ENCODE measurements around the gene BIRC2. TPM values are rescaled to one million over a fixed set of nuclear protein-coding genes. Genes with fewer than 3 reads are reported as not detected.

Gene BIRC2
- total and polyA plus RNA-seq, 2 experiments from 2014 or later, result 15.3 to 25.2 TPM

GRCh38 chr11:102384419-102385079 is 37.5 kb downstream of the BIRC2 start (continued):
- TF ChIP-seq ETS1 (IDR thresholded peaks at IDR 0.05) (no peak), JUNB (IDR thresholded peaks at IDR 0.05; ENCODE audit: unreplicated experiment) (no peak), EZH2phosphoT487 (IDR thresholded peaks at IDR 0.05; ENCODE audit: unreplicated experiment) (no peak), STAT1 (IDR thresholded peaks at IDR 0.05; ENCODE audit: unreplicated experiment) (no peak), NANOG (IDR thresholded peaks at IDR 0.05; ENCODE audit: borderline replicate concordance) (no peak), ZNF331 (CRISPR knock-in tag; IDR thresholded peaks at IDR 0.05; ENCODE audit: low read depth) (no peak), POLR2AphosphoS5 (IDR thresholded peaks at IDR 0.05; ENCODE audit: low read depth) (no peak)
- TF ChIP-seq, protein P1, sequence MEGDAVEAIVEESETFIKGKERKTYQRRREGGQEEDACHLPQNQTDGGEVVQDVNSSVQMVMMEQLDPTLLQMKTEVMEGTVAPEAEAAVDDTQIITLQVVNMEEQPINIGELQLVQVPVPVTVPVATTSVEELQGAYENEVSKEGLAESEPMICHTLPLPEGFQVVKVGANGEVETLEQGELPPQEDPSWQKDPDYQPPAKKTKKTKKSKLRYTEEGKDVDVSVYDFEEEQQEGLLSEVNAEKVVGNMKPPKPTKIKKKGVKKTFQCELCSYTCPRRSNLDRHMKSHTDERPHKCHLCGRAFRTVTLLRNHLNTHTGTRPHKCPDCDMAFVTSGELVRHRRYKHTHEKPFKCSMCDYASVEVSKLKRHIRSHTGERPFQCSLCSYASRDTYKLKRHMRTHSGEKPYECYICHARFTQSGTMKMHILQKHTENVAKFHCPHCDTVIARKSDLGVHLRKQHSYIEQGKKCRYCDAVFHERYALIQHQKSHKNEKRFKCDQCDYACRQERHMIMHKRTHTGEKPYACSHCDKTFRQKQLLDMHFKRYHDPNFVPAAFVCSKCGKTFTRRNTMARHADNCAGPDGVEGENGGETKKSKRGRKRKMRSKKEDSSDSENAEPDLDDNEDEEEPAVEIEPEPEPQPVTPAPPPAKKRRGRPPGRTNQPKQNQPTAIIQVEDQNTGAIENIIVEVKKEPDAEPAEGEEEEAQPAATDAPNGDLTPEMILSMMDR (conservative IDR thresholded peaks at IDR 0.05; ENCODE audit: low read depth in 2 of 2), result no peak

DNA sequence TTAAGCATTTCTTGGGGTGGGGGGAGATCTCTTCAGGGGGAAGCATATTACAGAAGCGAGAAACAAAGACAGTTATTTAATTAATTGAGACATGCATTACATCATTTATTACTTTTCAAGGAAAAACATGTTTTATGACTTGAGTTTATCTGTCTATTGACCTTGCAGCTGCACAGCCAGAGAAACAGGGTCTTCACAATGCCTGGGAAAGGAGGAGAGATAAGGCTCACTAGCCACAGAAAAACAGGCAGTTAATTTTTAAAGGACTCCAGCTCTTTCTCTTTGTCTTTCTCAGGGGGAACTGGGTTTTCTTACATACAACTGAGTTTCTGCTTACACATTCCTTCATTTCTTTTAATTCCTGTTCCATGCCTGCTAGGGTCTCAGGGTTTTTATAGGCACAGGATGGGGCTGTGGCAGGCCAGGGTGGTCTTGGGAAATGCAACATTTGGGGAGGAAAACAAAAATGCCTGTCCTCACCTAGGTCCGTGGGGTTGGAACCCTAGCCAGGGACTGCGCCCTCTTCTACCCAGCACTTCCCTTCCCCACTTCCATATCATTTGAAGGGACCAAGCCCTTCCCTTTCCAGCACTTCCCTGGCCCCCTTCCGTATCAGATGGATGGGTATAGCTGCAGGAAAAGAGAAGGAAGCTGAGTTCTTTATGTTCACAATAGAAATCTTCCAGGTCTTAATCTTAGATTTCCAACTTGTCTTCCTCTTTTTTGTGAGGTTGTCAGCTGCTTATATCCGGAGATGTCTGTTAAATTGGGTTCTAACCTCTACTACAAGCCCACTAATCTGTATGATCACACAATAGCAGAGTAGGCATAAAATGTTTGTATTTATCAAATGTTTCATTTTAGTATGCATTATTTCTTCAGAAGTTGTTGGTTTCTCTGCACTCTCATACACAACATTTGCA is 38.3 kb downstream of the BIRC2 start:
- Histone ChIP-seq H3K27ac (ENCODE audit: low read depth) (no peak overlapping the region), H3F3A (replicated peaks; ENCODE audit: low read depth) (no peaks in the 10 kb centered on the region), H3K27me3 (ENCODE audit: insufficient read depth) (no peaks in the 10 kb centered on the region), H3K9me2 (ENCODE audit: insufficient read depth) (no peaks in the 10 kb centered on the region), H3K4me1 (ENCODE audit: insufficient read depth) (no peaks in the 10 kb centered on the region), H4K20me1 (replicated peaks; ENCODE audit: insufficient read depth) (no peaks in the 10 kb centered on the region), H3K36me3 (ENCODE audit: insufficient read depth) (no peaks in the 10 kb centered on the region), H3K4me3 (no peak overlapping the region), H3K79me2 (replicated peaks; ENCODE audit: insufficient read depth) (no peaks in the 10 kb centered on the region), H2AFZ (no peak overlapping the region), H3K4me2 (no peak overlapping the region)
- ATAC-seq (no peak), DNase-seq (ENCODE audit: low spot score) (no peak)
- Mint-ChIP-seq H3K36me3 (ENCODE audit: low read depth) (peaks cover 7% of the 10 kb centered on the region; the same call in 2 of the 3 replicates), H3K27me3 (ENCODE audit: insufficient read depth, low read depth, poor library complexity) (peaks cover 5% of the 10 kb centered on the region), H3K27ac (no peak overlapping the region), H3K4me1 (peaks cover 18% of the 10 kb centered on the region), H3K4me3 (no peak overlapping the region), H3K9me3 (no peaks in the 10 kb centered on the region)
- TF ChIP-seq ZNF331 (CRISPR knock-in tag; IDR thresholded peaks at IDR 0.05; ENCODE audit: low read depth), result no peak
- TF ChIP-seq CREB1 (CRISPR knock-in tag; IDR thresholded peaks at IDR 0.05; ENCODE audit: low read depth), result no peak
- TF ChIP-seq EZH2 (IDR thresholded peaks at IDR 0.05; ENCODE audit: low read depth, unreplicated experiment), result no peak
- no peak for TF ChIP-seq NANOG (IDR thresholded peaks at IDR 0.05; ENCODE audit: borderline replicate concordance)
- TF ChIP-seq, protein P2, sequence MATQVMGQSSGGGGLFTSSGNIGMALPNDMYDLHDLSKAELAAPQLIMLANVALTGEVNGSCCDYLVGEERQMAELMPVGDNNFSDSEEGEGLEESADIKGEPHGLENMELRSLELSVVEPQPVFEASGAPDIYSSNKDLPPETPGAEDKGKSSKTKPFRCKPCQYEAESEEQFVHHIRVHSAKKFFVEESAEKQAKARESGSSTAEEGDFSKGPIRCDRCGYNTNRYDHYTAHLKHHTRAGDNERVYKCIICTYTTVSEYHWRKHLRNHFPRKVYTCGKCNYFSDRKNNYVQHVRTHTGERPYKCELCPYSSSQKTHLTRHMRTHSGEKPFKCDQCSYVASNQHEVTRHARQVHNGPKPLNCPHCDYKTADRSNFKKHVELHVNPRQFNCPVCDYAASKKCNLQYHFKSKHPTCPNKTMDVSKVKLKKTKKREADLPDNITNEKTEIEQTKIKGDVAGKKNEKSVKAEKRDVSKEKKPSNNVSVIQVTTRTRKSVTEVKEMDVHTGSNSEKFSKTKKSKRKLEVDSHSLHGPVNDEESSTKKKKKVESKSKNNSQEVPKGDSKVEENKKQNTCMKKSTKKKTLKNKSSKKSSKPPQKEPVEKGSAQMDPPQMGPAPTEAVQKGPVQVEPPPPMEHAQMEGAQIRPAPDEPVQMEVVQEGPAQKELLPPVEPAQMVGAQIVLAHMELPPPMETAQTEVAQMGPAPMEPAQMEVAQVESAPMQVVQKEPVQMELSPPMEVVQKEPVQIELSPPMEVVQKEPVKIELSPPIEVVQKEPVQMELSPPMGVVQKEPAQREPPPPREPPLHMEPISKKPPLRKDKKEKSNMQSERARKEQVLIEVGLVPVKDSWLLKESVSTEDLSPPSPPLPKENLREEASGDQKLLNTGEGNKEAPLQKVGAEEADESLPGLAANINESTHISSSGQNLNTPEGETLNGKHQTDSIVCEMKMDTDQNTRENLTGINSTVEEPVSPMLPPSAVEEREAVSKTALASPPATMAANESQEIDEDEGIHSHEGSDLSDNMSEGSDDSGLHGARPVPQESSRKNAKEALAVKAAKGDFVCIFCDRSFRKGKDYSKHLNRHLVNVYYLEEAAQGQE (IDR thresholded peaks at IDR 0.05; ENCODE audit: unreplicated experiment), result no peak
- TF ChIP-seq, protein P1 (conservative IDR thresholded peaks at IDR 0.05; ENCODE audit: low read depth in 2 of 2), result no peak

Measured in GM23338 (cell line).